Measurements from ENCODE around the gene ATP10B.

- TF ChIP-seq POLR2A (IDR thresholded peaks at IDR 0.05) (no peak), CTCF (IDR thresholded peaks at IDR 0.05) (no peak)
Observed at GRCh38 chr5:160675988-160676387, 176.0 kb downstream of the ATP10B start.
